HG03280 (cell line): ENCODE data around the gene DNAL1.

Source experiments
- ATAC-seq: cut with Tn5 transposase; IDR thresholded peaks from one replicate; pipeline ENCODE4 v1.9.1; 2021; ENCODE audit warnings: mild to moderate bottlenecking, moderate library complexity; ENCODE audit not compliant: unreplicated experiment

DNAL1 gene

DNA sequence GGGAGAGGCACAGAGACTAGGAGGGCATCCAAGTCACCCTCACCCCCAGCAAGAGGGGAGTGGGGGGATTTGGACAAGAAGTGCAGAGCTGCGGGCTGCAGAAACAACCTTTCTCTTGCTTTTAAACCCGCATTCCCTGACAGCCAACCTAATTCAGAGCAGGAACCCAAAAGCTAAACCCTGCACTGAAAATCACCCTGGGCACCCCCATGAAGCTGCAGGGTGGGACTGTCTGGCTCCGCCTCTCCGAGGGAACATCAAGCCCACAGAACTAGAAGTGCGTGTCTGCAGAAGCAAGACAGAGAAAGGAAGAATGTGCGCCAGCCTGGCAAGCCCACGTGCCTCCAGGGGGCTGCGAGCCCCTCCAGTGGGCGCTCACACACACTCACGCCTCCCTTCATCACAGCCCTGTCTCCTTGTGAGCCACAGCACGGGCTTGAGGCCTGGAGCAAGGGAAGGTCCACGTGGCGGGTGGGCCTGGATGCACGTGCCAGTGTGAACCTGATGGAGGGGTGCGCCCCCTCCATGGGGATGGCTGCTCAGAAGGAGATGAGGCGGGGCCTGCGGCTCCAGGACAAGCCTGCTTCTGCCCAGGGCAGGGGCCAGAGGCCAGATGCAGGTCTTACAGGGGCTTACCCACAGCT, 97.2 kb downstream of the DNAL1 start:
- ATAC-seq, result no peak

DNA sequence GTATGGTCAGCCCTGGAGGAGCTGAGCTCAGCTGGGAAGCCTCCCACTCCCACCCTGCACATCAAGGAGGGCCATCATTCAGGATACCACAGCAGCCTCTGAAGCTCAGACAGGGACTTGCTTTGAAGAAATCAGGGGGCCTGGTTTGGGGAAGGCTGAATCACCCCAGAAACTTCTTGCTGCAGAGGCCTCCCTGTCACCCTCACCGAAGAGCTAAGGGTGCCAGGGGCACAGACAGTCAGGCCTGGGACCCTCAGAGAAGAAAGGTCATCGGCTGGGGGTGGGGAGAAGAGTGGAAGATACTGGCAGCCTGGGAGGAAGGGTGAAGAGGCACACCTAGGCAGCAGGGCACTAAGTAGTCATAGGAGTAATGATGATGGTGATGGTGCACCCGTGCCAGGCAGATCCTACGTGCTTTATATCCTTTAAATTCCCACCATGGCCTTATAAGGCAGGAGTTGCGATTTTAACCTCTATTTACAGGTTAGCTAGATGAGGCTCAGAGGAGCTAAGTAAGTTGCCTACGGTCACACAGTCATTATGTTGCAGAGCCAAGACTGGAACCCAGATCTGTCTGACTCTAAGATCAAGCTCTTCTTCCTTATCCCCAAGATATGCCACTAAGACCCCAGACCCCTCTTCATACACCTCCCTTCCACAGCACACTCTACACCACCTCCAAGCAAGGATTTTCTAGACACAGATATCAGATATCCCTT, 97.9 kb downstream of the DNAL1 start:
- no peak for ATAC-seq

- ATAC-seq, result no peak
Measured at GRCh38 chr14:73743431-73743931, 98.7 kb downstream of the DNAL1 start.

- no peak for ATAC-seq
Measured at GRCh38 chr14:73744175-73744867, 99.5 kb downstream of the DNAL1 start.

DNA sequence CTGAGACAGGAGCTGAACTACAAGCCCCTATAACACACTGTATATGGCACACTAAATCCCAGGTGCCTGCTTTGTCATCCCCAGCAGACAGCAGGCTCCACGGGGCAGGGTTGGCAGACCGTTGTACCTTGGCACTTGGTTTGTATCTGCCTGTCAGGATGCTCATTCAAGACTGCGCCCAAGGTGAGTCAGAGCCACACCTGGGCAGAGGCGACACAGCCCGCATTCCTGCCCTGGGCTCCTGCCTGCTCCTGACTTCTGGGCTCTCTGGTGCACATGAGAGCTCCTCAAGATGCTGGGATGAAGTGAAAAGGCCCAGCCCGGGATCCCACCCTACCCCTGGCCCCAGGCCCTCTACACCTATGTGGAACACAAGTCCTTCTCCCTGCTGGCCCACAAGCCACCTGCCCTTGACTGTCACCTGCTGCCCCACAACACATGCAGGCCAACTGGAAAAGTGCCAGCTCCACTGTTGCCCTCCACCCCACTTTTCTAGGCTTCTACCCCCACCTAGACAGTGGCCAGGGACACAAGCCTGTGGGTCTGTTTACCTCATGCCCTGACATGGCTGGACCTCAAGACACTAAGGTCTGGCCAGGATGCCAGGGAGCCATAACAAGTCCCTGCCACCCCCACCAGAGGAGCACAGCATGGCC, 100.2 kb downstream of the DNAL1 start:
- ATAC-seq, result no peak

- no peak for ATAC-seq
Measured at GRCh38 chr14:73745571-73746519, 101.1 kb downstream of the DNAL1 start.

GRCh38 chr14:73746520-73747378, 102.0 kb downstream of the DNAL1 start:
- ATAC-seq, result no peak

GRCh38 chr14:73747379-73748211, 102.8 kb downstream of the DNAL1 start:
- no peak for ATAC-seq

- ATAC-seq, result no peak
Measured at GRCh38 chr14:73748858-73749357, 104.1 kb downstream of the DNAL1 start.

GRCh38 chr14:73749706-73750530, 105.1 kb downstream of the DNAL1 start:
- no peak for ATAC-seq

- no peak for ATAC-seq
Measured at GRCh38 chr14:73750531-73750901, 105.7 kb downstream of the DNAL1 start.

DNA sequence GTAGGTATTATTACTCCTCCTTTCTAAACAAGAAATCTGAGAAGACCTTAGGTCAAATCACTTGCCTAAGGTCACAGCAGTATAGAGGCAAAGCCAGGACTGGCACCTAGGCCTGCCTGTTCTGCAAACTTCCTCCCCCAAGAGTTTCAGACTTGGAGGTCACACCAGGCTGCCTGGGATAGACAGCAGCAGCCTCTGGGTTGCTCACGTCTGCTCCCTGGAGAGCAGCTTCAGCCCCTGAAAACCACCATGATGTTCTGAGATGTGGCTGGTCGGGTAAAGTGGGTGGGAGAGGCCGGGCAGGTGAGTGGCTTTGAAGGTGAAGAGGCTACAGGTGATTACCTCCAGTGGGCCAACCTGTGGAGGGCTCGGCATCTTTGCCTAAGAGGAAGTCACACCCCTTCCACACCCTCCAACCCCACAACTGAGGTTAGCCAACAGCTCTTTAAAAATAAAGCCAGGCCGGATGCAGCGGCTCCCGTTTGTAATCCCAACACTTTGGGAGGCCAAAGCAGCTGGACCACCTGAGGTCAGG, 106.4 kb downstream of the DNAL1 start:
- no peak for ATAC-seq

DNA sequence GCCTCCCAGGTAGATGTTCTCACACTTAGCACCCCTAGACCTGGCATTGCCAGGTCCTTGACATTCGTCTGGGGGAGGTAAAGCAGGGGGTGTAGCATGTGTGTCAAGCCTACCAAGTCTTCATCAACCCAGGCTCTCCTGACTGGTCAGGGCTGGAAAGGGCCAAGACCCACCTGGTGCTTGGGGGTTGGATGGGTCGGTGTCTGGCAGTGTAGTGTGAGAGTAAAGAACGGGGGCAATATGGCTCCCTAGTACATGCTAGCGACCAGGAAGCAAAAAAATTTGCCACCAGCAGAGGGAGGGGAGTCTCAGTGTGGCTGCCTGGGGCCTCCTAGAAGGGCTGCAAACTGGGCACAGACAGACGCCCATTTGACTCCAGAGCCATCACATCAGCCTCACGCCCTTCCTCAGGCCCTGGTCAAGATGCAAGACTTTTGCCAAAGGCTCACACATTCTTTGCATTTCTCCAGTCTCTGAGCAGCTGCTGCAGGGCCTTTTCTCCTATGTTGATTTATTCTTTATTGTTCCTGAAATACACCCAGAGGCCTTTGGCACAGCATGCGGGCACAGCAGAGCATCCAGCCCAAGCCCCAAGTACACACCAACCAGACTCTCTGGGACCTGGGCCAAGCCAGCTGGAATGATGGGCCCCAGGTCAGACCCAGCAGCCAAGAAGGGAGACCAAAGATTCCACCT, 107.7 kb downstream of the DNAL1 start:
- ATAC-seq, result no peak
